HG02588 (cell line): ENCODE results near the gene SLC35B4.

ENCODE experiments used
- ATAC-seq: cut with Tn5 transposase; IDR thresholded peaks from one replicate; pipeline ENCODE4 v1.9.1; 2021; ENCODE audit warnings: mild to moderate bottlenecking, moderate library complexity; ENCODE audit not compliant: unreplicated experiment

Gene SLC35B4

DNA sequence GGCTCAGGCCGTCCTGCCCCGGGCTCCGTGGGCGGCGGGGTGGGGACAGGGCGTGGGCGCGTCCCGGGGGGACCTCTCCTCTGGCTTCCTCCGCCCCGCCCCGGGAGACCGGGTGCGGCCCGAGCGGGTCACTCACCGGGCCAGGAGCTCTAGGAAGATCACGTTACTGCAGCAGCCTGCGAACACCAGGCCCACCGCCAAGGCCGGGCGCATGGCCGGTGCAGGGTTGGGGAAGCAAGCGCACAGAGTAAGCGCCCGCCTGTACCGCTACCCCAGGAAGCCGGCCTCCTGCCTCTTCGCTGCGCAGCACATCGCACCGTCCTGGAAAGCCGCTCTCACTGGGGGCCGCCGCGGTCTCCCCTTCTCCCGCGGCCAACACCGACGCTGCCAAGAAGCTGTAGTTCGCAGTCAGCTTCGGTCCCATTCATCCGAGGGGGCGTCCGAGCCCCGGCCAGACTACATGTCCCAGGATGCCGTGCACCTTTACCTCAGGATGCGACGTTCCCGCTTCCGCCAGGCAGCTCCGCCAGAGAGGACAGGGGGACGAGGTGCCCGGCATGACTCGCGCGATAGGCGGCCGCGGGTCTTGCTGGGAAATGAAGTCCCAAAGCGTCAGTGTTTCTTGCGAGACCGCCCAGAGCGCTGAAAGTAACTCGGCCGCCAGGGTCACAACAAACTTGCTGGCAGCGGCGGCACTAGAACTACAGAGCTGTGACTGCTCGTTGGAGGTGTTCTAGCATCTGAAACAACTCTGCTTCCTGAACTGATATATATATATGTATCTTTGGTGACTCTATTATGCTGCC is at the start of gene SLC35B4:
Gene SLC35B4, minus strand, starts transcription at position 392 of the 806 bp plus-strand sequence. Its CDS starts 179 bp downstream, at position 213.
- ATAC-seq, result peak; percentile 99

GRCh38 chr7:134366481-134366880 is 49.8 kb upstream of the SLC35B4 start:
- no peak for ATAC-seq

DNA sequence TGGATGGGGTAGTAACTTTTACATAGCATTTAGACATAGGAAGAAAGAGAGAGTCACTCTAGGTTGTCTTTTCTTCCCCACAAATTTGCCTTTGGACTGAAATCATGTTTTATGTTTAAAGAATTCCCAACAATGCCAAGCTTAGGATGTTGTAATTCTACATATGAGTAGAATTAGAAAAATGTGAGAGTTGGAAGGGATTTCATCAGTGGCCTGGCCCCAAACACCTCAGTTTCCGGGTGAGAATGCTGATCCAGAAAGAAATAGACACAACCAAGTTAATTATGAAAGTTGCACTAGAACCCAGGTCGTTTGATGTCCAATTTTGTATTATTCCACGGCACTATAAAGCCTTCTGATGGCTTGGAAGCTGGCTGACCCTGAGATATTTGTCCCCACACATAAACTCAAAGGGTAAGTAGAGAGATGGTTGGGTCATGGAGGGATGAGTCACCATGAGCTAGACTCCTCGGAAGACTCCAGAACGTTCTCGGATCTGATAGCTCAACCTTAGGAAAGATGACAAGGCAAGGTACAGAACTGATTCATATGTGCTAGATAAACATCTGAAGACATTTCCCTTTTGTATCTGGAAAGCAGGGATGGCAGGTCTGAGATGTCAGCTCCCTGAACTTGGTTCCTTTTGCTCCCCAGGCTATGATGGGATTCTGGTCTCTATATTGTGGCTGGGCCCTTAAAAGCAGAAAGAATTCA is 48.8 kb upstream of the SLC35B4 start:
- no peak for ATAC-seq

DNA sequence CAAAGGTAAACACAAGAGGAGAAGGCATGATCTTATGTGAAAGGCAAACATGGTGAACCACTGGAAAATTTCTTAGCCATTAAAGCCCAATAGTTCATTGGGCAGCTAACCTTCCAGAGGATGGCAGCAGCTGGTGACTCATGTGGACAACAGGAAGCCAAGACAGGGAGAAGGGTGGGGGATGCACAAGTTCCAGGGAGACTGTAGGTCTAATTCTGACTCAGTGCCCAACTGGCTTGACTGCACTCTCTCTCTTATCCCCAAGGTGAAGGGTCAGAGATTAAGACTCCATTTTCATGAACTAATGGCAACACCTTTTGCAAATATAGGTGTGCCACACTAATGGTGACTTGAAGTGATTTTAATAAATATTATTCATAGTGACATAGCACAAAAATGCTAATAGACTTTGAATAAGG is 47.9 kb upstream of the SLC35B4 start:
- no peak for ATAC-seq

- no peak for ATAC-seq
Observed at GRCh38 chr7:134362587-134363483, 46.1 kb upstream of the SLC35B4 start.

GRCh38 chr7:134359787-134360432 is 43.2 kb upstream of the SLC35B4 start:
- no peak for ATAC-seq

- ATAC-seq, result no peak
Observed at GRCh38 chr7:134357486-134357885, 40.8 kb upstream of the SLC35B4 start.

GRCh38 chr7:134356421-134356936 is 39.7 kb upstream of the SLC35B4 start:
- no peak for ATAC-seq

DNA sequence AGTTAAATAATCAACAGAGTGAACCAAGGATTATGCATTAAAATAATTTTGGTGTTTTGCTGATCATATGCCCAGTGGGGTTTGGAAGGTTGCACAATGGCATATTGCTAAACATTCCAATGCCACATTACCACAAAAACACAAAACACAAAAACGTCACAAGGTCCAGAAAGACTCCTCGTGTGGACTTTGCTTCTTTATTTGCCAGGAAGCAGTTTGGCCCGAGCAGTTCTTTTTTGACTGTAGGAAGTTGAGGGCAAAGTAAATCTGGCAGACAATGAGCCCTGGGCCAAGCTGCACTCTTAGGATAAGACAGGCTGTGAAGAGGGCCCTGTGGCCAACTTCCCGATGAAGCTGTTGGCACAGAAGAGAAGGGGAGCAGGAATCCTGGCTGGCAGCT is 39.2 kb upstream of the SLC35B4 start:
- ATAC-seq, result no peak

GRCh38 chr7:134355004-134355525 is 38.3 kb upstream of the SLC35B4 start:
- no peak for ATAC-seq

DNA sequence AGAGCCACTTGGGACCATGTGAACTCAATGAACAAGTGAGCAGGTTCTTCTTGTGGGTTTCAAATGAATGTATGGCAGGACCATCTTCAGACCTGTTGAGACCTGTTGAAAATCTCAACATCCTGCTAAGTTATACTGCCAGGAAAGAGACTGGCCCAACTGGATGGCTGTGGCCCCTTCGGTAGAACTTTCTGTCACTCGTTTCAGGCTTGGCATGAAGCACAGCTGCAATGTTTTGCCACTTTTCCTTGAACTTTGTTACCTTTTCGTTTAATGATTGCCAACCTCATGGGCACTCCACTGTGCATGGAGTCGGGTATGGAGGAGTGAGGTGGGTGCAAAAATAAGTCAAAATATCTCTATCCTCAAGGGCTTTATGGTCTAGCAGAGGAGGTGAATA is 36.7 kb upstream of the SLC35B4 start:
- ATAC-seq, result no peak

- no peak for ATAC-seq
Observed at GRCh38 chr7:134351424-134351823, 34.7 kb upstream of the SLC35B4 start.

DNA sequence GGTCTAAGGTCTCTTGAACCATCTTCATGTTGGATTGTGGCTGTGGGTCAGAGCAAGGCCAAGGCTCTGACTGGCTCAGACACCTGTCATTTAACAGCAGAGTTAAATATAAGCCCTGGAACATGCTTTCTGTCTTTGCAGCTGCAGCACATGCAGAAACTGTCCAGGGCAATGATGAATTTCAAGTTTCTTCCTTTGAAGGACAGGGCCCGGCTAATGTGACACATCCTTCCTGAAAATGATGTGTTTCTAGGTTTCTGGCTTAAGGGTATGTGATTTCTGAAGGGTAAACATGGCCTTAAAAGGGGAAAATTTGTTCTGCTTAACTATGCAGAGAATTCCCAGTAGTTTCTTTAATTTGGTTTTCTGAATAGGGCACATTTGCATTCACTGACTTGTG is 34.0 kb upstream of the SLC35B4 start:
- no peak for ATAC-seq

DNA sequence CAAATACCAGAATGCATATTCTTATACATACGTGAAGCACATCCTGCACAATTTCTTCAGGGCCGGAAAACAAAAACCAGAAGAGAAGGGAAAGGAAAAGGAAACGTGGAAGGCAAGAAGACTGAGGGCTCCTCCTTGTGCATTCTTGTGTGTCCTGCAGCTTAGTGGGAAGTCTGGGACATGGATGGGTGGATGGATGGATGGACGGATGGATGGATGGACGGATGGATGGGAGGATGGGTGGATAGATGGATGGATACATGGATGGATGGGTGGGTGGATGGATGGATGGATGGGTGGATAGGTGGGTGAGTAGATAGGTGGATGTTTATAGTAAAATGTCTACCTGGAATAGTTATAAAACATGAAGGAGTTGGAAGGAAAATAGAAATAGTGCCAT is 30.8 kb upstream of the SLC35B4 start:
- ATAC-seq, result no peak

- ATAC-seq, result no peak
Observed at GRCh38 chr7:134343796-134344195, 27.1 kb upstream of the SLC35B4 start.

GRCh38 chr7:134343136-134343535 is 26.4 kb upstream of the SLC35B4 start:
- ATAC-seq, result no peak

DNA sequence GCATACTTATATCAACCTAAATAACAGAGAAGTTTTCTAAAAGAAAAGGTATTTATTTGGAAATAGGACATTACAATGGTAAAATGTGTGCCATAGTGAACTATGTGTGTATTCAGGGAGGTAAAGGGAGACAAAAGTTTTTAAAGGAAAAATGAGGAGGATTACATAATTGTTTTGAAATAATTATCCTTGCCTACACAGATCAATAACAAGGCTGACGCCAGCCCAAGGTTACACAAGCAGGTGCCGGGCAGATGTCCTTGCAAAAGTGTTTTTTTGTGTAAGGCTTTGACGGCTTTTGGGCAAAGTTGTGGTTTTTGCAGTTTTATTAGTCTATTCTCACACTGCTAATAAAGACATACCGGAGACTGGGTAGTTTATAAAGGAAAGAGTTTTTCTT is 22.7 kb upstream of the SLC35B4 start:
- no peak for ATAC-seq

DNA sequence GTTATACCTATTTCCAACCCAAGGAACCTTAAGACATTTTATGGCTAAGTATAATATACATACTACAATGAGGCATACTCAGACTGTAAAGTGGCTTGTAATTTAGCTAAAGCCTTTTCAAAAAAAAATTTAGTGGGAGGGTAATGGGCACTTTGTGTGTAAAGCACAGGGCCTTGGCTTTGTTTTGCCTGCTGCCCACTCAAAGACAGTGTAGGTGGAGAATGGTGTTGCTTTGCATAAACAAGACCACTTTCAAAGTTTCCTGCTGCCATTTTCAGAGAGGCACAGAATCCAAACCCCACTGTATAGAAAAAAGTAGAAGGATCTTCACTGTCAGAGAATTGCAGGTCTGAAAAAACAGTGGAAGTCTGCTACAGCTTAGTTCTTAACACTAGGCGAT is 21.2 kb upstream of the SLC35B4 start:
- ATAC-seq, result no peak

DNA sequence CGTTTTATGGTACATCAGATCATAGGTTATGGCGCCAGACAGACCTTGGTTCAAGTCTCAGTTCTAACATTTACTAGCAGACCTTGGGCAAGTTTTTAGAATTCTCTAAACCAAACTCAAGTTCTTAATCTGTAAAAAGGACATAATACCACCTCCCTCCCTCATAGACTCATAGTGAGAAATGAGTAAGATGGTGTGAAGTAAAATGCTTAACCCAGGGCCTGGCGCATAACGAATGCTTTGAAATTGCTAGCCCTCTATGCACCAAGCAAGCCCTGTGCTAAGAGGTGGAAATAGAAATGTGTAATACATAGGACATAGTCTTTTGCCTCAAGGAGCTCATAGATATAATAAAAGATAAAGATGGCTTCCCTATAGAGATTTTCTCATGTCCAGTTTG is 17.7 kb upstream of the SLC35B4 start:
- no peak for ATAC-seq

DNA sequence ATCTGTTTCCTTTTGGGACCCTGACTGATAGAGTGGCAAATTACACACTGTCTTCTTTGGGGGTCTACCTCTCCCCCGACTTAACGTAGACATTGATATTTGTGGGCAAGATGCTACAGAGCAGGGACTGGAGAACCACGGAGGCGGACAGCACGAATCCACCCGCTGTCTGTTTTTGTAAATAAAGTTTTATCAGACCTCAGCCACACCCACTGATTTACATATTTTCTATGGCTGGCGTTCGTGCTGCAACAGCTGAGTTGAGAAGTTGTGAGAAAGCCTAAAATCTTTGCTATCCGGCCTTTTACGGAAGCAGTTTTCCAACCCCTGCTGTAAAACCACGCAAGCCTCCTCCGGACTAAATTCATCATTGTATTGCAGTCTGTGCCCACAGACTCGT is 17.2 kb upstream of the SLC35B4 start:
- ATAC-seq, result no peak
